Activated T-helper 17 cell treated with anti-CD3 and anti-CD28 coated beads, Interleukin-2, amount 50 U/mL, for 72 hours (primary cell): Measurements from ENCODE around the gene ACER1. TPM values are rescaled to one million over a fixed set of nuclear protein-coding genes. Genes with fewer than 3 reads are reported as not detected.
"Not testable (repeated sequence)": the region's sequence is repeated elsewhere in the genome, so short reads cannot be mapped to it uniquely, and the experiment has no call there.

Source experiments
- ATAC-seq: fragments of 150-1000 bp; cut with Tn5 transposase; replicated peaks from 2 replicates; pipeline ENCODE4 v1.10.0; 2021; ENCODE audit warnings: mild to moderate bottlenecking, moderate library complexity
- H3K27ac Mint-ChIP-seq: one replicate; pipeline ENCODE4 v1.8.0; 2022; ENCODE audit warnings: mixed read lengths
- H3K27me3 Mint-ChIP-seq: one replicate; pipeline ENCODE4 v1.8.0; 2022; ENCODE audit warnings: mixed read lengths
- H3K36me3 Mint-ChIP-seq: one replicate; pipeline ENCODE4 v1.8.0; 2022; ENCODE audit warnings: low read depth, mild to moderate bottlenecking, mixed read lengths
- H3K4me1 Mint-ChIP-seq: one replicate; pipeline ENCODE4 v1.8.0; 2022; ENCODE audit warnings: mixed read lengths
- H3K4me3 Mint-ChIP-seq: one replicate; pipeline ENCODE4 v1.8.0; 2022; ENCODE audit warnings: mild to moderate bottlenecking, mixed read lengths
- H3K9me3 Mint-ChIP-seq: one replicate; pipeline ENCODE4 v1.8.0; 2022; ENCODE audit warnings: mixed read lengths
- total RNA-seq, 2 donors: library from RNA; stranded (reverse); gene quantifications; one replicate each; pipeline ENCODE4 v1.2.3, GENCODE V29; 2022

The ACER1 gene
- total RNA-seq, 2 donors from 2014 or later, result not detected

DNA sequence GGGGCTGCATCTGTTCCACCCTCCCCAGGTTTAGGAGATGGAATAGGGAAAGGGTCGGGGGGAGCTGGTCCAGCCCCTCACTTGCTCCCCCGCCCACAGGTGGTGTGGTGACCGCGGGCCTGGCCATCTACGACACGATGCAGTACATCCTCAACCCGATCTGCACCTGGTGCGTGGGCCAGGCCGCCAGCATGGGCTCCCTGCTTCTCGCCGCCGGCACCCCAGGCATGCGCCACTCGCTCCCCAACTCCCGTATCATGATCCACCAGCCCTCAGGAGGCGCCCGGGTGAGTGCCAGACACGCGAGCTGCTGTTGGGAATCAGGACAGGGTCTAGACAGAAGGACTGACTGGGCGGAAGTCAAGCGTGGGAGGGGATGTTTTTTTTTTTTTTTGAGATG lies 30.9 kb upstream of the ACER1 start:
- peak overlapping the region; percentile 45 for H3K4me3 Mint-ChIP-seq
- no peak overlapping the region for H3K27ac Mint-ChIP-seq
- H3K36me3 Mint-ChIP-seq, result peaks cover 75% of the 10 kb centered on the region
- peaks cover 8% of the 10 kb centered on the region for H3K4me1 Mint-ChIP-seq
- ATAC-seq, result no peak
- H3K27me3 Mint-ChIP-seq, result no peaks in the 10 kb centered on the region
- H3K9me3 Mint-ChIP-seq, result no peaks in the 10 kb centered on the region

- H3K27ac Mint-ChIP-seq, result peak overlapping the region; percentile 88
- peaks cover 56% of the 10 kb centered on the region for H3K36me3 Mint-ChIP-seq
- H3K9me3 Mint-ChIP-seq, result no peaks in the 10 kb centered on the region
- H3K4me3 Mint-ChIP-seq, result peak overlapping the region; percentile 87
- peaks cover 6% of the 10 kb centered on the region for H3K4me1 Mint-ChIP-seq
- peak; percentile 5 for ATAC-seq
- no peaks in the 10 kb centered on the region for H3K27me3 Mint-ChIP-seq
Measured at GRCh38 chr19:6362351-6362801, 29.0 kb upstream of the ACER1 start.

DNA sequence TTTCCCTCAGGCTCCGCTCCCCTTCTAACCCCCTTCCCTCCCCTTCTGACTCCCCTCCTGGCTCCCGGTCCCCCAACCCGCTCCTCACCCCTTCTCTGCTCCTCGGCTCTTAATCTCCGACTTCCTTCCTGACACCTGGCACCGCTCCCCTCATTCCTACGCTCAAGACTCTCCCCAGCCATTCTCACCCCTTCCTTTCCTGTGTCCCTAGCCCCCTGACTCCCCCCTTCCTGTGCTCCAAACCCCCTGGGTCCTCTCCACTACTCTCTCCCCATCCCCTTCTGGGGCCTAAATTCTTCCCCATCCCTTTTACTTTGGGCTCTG lies 28.6 kb upstream of the ACER1 start:
- no peaks in the 10 kb centered on the region for H3K27me3 Mint-ChIP-seq
- peak; percentile 12 for ATAC-seq
- H3K36me3 Mint-ChIP-seq, result peaks cover 52% of the 10 kb centered on the region
- H3K4me3 Mint-ChIP-seq, result peak overlapping the region; percentile 87
- no peaks in the 10 kb centered on the region for H3K9me3 Mint-ChIP-seq
- H3K27ac Mint-ChIP-seq, result peak overlapping the region; percentile 88
- H3K4me1 Mint-ChIP-seq, result peaks cover 6% of the 10 kb centered on the region

DNA sequence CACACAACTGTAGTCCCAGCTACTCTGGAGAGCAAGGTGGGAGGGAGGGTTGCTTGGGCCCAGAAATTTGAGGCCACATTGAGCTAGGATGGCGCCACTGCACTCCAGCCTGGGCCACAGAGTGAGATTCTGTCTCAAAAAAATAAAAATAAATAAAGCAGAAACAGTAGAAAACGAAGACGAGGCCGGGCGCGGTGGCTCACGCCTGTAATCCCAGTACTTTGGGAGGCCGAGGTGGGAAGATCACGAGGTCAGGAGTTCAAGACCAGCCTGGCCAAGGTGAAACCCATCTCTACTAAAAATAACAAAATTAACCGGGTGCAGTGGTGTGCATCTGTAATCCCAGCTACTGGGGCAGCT lies 27.4 kb upstream of the ACER1 start:
- Mint-ChIP-seq H3K27ac (peak overlapping the region; percentile 88), H3K36me3 (peaks cover 43% of the 10 kb centered on the region), H3K4me3 (peak overlapping the region; percentile 87)
- H3K27me3 Mint-ChIP-seq, H3K9me3 Mint-ChIP-seq, ATAC-seq, H3K4me1 Mint-ChIP-seq: not testable (repeated sequence)

DNA sequence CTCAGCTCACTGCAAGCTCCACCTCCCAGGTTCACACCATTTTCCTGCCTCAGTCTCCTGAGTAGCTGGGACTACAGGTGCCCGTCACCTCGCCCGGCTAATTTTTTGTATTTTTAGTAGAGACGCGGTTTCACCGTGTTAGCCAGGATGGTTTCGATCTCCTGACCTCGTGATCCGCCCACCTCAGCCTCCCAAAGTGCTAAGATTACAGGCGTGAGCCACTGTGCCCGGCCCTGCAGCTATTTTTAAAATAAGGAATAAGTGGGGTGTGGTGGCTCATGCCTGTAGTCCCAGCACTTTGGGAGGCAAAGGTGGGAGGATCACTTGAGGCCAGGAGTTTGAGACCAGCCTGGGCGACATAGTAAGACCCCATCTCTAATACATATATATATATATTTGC lies 27.0 kb upstream of the ACER1 start:
- peaks cover 39% of the 10 kb centered on the region for H3K36me3 Mint-ChIP-seq
- not testable (repeated sequence) for H3K27me3 Mint-ChIP-seq, ATAC-seq, H3K9me3 Mint-ChIP-seq, H3K4me1 Mint-ChIP-seq
- H3K27ac Mint-ChIP-seq, result peak overlapping the region; percentile 88
- H3K4me3 Mint-ChIP-seq, result peak overlapping the region; percentile 87

- no peak for ATAC-seq
- Mint-ChIP-seq H3K9me3 (no peaks in the 10 kb centered on the region), H3K27ac (no peak overlapping the region)
Measured at GRCh38 chr19:6359568-6360341, 26.3 kb upstream of the ACER1 start.

DNA sequence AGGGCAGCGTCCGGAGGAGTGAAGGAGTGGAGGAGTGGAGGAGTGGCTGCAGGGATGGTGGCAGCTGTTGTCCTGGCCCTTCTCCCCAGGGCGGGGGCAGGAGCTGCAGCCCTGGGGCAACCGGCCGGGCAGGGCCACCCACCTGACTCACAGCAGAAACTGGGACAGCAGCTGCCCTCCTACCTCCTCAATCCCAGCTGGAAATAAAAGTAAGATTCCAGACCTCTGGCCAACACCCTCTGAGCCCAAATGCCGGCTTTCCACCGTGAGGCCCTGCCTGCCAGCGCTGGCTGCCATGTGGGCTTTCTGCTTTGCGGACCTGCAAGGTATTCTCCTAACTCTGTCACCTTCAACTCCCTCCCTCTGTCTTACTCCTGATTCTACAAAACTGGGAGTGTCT lies 24.6 kb upstream of the ACER1 start:
- Mint-ChIP-seq H3K27me3 (no peaks in the 10 kb centered on the region), H3K36me3 (peaks cover 15% of the 10 kb centered on the region), H3K4me1 (peaks cover 6% of the 10 kb centered on the region), H3K9me3 (no peaks in the 10 kb centered on the region), H3K27ac (no peak overlapping the region), H3K4me3 (no peak overlapping the region)
- ATAC-seq, result no peak

More at GRCh38 chr19:6359568-6360341, 26.3 kb upstream of the ACER1 start:
- Mint-ChIP-seq H3K4me3 (peak overlapping the region; percentile 25), H3K4me1 (peaks cover 6% of the 10 kb centered on the region), H3K27me3 (no peaks in the 10 kb centered on the region), H3K36me3 (peaks cover 32% of the 10 kb centered on the region)

DNA sequence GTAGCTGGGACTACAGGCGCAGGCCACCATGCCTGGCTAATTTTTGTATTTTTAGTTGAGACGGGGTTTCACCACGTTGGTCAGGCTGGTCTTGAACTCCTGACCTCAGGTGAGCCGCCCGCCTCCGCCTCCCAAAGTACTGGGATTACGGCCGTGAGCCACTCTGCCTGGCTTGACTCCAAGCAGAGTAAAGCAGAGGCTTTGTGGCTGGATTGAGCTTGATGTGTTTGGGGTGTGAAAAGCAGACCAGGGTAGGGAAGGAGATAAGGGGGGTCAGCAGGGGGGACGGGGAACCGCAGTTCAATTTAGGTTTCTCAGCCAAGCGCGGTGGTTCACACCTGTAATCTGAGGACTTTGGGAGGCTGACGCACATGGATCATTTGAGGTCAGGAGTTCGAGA lies 23.8 kb upstream of the ACER1 start:
- Mint-ChIP-seq H3K36me3 (peaks cover 14% of the 10 kb centered on the region), H3K27ac (no peak overlapping the region)

GRCh38 chr19:6355321-6356040 lies 22.1 kb upstream of the ACER1 start:
- H3K9me3 Mint-ChIP-seq, H3K4me3 Mint-ChIP-seq, H3K4me1 Mint-ChIP-seq, ATAC-seq, H3K27me3 Mint-ChIP-seq, H3K27ac Mint-ChIP-seq: not testable (repeated sequence)
- H3K36me3 Mint-ChIP-seq, result peaks cover 11% of the 10 kb centered on the region

More for the DNA sequence above, 23.8 kb upstream of the ACER1 start:
- Mint-ChIP-seq H3K4me1 (no peaks in the 10 kb centered on the region), H3K4me3 (no peak overlapping the region), H3K9me3 (no peaks in the 10 kb centered on the region), H3K27me3 (no peaks in the 10 kb centered on the region)
- no peak for ATAC-seq

DNA sequence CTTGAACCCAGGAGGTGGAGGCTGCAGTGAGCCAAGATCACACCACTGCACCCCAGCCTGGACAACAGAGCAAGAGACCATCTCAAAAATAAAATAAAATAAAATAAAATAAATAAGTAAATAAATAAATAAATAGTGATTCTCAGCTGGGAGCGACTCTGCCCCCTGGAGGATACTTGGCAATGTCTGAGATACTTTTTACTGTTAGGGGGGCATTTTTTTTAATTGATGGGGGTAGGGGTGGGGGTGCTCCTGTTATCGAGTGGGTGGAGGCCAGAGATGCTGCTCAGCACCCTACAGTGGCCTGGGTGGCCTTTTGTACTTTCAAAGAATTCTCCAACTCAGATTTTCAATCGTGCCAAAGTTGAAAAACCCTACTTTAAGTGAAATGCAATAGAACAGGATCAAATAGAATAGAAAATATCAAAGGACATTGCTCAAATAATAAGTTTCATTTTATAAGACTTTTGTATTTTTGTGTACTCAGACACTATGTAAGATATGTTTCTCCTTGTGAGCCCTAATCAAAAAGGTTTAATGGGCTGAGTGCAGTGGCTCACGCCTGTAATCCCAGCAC lies 20.8 kb upstream of the ACER1 start:
- Mint-ChIP-seq H3K27me3 (no peaks in the 10 kb centered on the region), H3K36me3 (peaks cover 11% of the 10 kb centered on the region), H3K4me1 (no peaks in the 10 kb centered on the region), H3K27ac (no peak overlapping the region), H3K9me3 (no peaks in the 10 kb centered on the region), H3K4me3 (no peak overlapping the region)
- ATAC-seq, result no peak

DNA sequence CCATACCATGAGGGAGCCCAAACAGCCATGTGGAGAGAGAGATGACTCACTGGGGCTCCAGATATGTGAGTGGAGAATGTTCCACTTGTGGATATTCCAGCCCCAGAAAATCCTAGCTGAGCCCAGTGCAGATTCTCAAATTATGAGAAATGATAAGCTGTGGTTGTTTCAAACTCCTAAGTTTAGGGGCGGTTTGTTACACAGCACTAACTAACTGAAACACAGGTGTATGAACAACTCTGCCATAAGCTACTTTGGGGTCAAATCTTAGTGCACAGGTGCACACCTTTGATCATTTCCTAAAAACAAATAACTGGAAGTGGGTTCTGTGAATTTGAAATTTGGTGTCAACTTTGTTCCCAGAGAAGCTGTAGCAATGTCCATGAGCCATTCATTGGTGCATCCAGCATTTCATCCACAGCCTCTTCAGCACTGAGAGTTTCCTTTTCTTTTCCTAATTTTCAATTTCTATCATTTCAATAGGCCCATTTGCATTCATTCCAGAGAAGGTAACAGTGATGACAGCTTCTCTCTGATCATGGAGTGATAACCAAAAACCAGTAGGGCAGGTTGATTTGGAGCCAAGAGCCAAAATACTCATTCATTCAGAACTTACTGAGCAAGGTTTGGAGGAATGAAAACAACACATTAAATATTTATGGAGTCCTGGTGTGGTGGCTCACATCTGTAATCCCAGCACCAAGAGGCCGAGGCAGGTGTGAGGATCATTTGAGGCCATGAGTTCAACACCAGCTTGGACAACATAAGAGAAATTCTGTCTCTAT lies 19.2 kb upstream of the ACER1 start:
- no peak for ATAC-seq
- H3K4me1 Mint-ChIP-seq, result no peaks in the 10 kb centered on the region
- no peak overlapping the region for H3K4me3 Mint-ChIP-seq
- H3K27ac Mint-ChIP-seq, result no peak overlapping the region
- no peaks in the 10 kb centered on the region for H3K27me3 Mint-ChIP-seq
- H3K36me3 Mint-ChIP-seq, result peaks cover 11% of the 10 kb centered on the region
- no peaks in the 10 kb centered on the region for H3K9me3 Mint-ChIP-seq

DNA sequence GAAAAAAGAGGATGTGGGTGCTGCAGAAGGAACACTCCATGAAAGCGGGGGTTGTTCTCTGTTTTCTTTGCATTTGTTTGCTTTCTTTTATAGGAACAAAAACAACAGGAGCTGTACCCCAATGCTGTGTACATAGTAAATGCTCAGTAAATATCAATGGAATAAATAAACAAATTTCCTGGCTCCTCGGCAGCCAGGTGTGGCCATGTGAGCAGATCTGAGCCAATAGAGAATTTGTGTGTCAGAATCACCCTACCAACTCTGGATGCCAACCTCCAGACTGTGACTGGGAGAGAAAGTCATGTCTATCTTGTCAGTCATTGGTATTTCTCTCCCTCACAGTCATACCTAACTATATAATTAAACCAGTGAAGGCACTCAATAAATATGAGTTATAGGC lies 17.3 kb upstream of the ACER1 start:
- no peaks in the 10 kb centered on the region for H3K27me3 Mint-ChIP-seq
- ATAC-seq, result no peak
- no peak overlapping the region for H3K4me3 Mint-ChIP-seq
- H3K9me3 Mint-ChIP-seq, result no peaks in the 10 kb centered on the region
- H3K36me3 Mint-ChIP-seq, result peaks cover 11% of the 10 kb centered on the region
- no peaks in the 10 kb centered on the region for H3K4me1 Mint-ChIP-seq
- H3K27ac Mint-ChIP-seq, result no peak overlapping the region

GRCh38 chr19:6349271-6349670 lies 15.9 kb upstream of the ACER1 start:
- peak overlapping the region; percentile 67 for H3K27ac Mint-ChIP-seq
- peaks cover 11% of the 10 kb centered on the region for H3K36me3 Mint-ChIP-seq
- not testable (repeated sequence) for H3K27me3 Mint-ChIP-seq, ATAC-seq, H3K4me3 Mint-ChIP-seq, H3K9me3 Mint-ChIP-seq, H3K4me1 Mint-ChIP-seq

DNA sequence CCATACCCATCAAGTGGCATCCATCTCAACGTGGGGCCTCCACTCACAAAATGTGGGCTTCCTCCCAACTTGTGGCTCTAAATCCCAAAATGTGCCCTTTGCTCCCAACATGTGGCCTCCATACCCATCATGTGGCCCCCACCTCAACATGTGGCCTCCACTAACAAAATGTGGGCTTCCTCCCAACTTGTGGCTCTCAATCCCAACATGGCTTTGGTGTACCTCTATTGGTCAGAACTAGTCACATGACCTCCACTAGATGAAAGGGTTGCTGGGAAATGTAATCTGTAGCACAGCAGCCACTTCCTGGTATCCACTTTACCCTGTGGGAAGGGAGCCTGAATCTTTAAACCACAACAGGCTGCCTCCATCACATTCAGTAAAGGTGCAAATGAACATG lies 10.1 kb upstream of the ACER1 start:
- Mint-ChIP-seq H3K4me1 (peaks cover 5% of the 10 kb centered on the region), H3K36me3 (no peaks in the 10 kb centered on the region), H3K27ac (peak overlapping the region; percentile 70), H3K27me3 (no peaks in the 10 kb centered on the region), H3K9me3 (no peaks in the 10 kb centered on the region), H3K4me3 (peak overlapping the region; percentile 29)
- peak; percentile 65 for ATAC-seq
